Measurements from ENCODE around the gene OSBP. TPM values are rescaled to one million over a fixed set of nuclear protein-coding genes. Genes with fewer than 3 reads are reported as not detected.

Gene OSBP
- polyA plus RNA-seq, 3 donors, result 9.8 to 15.3 (median 11.9) TPM

DNA sequence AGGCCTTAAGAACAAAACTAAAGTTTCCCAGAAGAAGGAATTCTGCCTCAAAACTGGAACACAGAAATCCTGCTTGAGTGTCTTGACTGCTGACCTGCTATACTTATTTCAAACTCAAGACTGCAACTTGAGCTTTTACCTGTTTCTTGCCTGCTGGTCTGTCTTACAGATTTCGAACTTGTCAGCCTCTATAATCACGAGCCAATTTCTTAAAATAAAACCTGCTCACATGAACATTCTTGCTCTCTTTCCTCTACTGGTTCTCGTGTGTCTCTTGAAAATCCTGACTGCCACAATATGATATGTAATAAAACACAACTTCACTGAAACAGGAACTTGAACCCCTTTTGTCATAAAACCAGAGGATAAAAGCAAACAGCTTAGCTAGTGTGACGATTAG is 39.3 kb upstream of the OSBP start:
- H3K9ac ChIP-seq (ENCODE audit: insufficient read depth, low read length, poor library complexity, severe bottlenecking), result no peak overlapping the region
- DNase-seq, result no peak
- peaks cover 26% of the 10 kb centered on the region for H3K79me2 ChIP-seq (ENCODE audit: insufficient read depth, low read length)
- H3K36me3 Mint-ChIP-seq, result peaks cover 86 to 97% of the 10 kb centered on the region in 2 donors
- H3K27me3 Mint-ChIP-seq (ENCODE audit: low read depth in 3 of 3), result no peaks in the 10 kb centered on the region
- peaks cover 94 to 95% of the 10 kb centered on the region in 2 donors for H3K36me3 ChIP-seq (replicated peaks in 1 of 2; ENCODE audit: control insufficient read depth in 1 of 2, insufficient read depth in 2 of 2, low read length in 2 of 2)
- peaks cover 3 to 4% of the 10 kb centered on the region in 2 donors for H3K4me1 ChIP-seq (ENCODE audit: control insufficient read depth in 1 of 2, insufficient read depth in 2 of 2, low read length in 2 of 2)
- no peaks in the 10 kb centered on the region for H3K9me3 Mint-ChIP-seq
- H3K9me3 ChIP-seq (replicated peaks in 1 of 2; ENCODE audit: control insufficient read depth in 1 of 2, insufficient read depth in 1 of 2, low read length in 2 of 2), result no peaks in the 10 kb centered on the region
- TF ChIP-seq, protein P1, sequence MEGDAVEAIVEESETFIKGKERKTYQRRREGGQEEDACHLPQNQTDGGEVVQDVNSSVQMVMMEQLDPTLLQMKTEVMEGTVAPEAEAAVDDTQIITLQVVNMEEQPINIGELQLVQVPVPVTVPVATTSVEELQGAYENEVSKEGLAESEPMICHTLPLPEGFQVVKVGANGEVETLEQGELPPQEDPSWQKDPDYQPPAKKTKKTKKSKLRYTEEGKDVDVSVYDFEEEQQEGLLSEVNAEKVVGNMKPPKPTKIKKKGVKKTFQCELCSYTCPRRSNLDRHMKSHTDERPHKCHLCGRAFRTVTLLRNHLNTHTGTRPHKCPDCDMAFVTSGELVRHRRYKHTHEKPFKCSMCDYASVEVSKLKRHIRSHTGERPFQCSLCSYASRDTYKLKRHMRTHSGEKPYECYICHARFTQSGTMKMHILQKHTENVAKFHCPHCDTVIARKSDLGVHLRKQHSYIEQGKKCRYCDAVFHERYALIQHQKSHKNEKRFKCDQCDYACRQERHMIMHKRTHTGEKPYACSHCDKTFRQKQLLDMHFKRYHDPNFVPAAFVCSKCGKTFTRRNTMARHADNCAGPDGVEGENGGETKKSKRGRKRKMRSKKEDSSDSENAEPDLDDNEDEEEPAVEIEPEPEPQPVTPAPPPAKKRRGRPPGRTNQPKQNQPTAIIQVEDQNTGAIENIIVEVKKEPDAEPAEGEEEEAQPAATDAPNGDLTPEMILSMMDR (IDR thresholded peaks at IDR 0.05), result no peak
- H3K27ac ChIP-seq (ENCODE audit: low read depth in 1 of 2, low read length in 2 of 2), result no peak overlapping the region
- H3K4me1 Mint-ChIP-seq, result no peaks in the 10 kb centered on the region
- no peak overlapping the region for H3K4me3 Mint-ChIP-seq
- H3K4me3 ChIP-seq (replicated peaks in 1 of 3; ENCODE audit: low read depth in 2 of 3, low read length in 3 of 3), result no peak overlapping the region
- WGBS (ENCODE audit: insufficient coverage), result 80% methylated on average over 2 of the region's 4 CpGs
- no peaks in the 10 kb centered on the region for H3K27me3 ChIP-seq (ENCODE audit: control insufficient read depth in 2 of 2, insufficient read depth in 2 of 2, low read length in 2 of 2)
- H2AFZ ChIP-seq (ENCODE audit: insufficient read depth, low read depth, low read length, poor library complexity, severe bottlenecking), result no peak overlapping the region
- H4K20me1 ChIP-seq (ENCODE audit: insufficient read depth, low read length), result peaks cover 79% of the 10 kb centered on the region
- H3K27ac Mint-ChIP-seq, result no peak overlapping the region
- no peak overlapping the region for H3K4me2 ChIP-seq (replicated peaks; ENCODE audit: extremely low read depth, low read length, poor library complexity, severe bottlenecking)
- intact Hi-C loops (cut with micrococcal nuclease), result no loop called here

GRCh38 chr11:59647245-59647980 is 31.8 kb upstream of the OSBP start:
- TF ChIP-seq, protein P1 (IDR thresholded peaks at IDR 0.05), result no peak
- no peak overlapping the region for H3K27ac ChIP-seq (ENCODE audit: low read depth in 1 of 2, low read length in 2 of 2)
- Mint-ChIP-seq H3K27me3 (ENCODE audit: low read depth in 3 of 3) (no peaks in the 10 kb centered on the region), H3K36me3 (peaks cover 91 to 95% of the 10 kb centered on the region in 2 donors), H3K4me1 (no peaks in the 10 kb centered on the region), H3K9me3 (no peaks in the 10 kb centered on the region), H3K4me3 (no peak overlapping the region), H3K27ac (peak overlapping the region in 2 of 7 donors; percentile 12)
- H3K4me2 ChIP-seq (replicated peaks; ENCODE audit: extremely low read depth, low read length, poor library complexity, severe bottlenecking), result no peak overlapping the region
- peaks cover 4% of the 10 kb centered on the region for H3K79me2 ChIP-seq (ENCODE audit: insufficient read depth, low read length)
- H3K36me3 ChIP-seq (replicated peaks in 1 of 2; ENCODE audit: control insufficient read depth in 1 of 2, insufficient read depth in 2 of 2, low read length in 2 of 2), result peaks cover 97 to 100% of the 10 kb centered on the region in 2 donors
- no peak overlapping the region for H3K4me3 ChIP-seq (replicated peaks in 1 of 3; ENCODE audit: low read depth in 2 of 3, low read length in 3 of 3)
- H3K9ac ChIP-seq (ENCODE audit: insufficient read depth, low read length, poor library complexity, severe bottlenecking), result no peak overlapping the region
- H3K4me1 ChIP-seq (ENCODE audit: control insufficient read depth in 1 of 2, insufficient read depth in 2 of 2, low read length in 2 of 2), result no peaks in the 10 kb centered on the region
- intact Hi-C loops (cut with micrococcal nuclease), result no loop called here
- H2AFZ ChIP-seq (ENCODE audit: insufficient read depth, low read depth, low read length, poor library complexity, severe bottlenecking), result no peak overlapping the region
- peaks cover 74% of the 10 kb centered on the region for H4K20me1 ChIP-seq (ENCODE audit: insufficient read depth, low read length)
- no peaks in the 10 kb centered on the region for H3K27me3 ChIP-seq (ENCODE audit: control insufficient read depth in 2 of 2, insufficient read depth in 2 of 2, low read length in 2 of 2)
- H3K9me3 ChIP-seq (replicated peaks in 1 of 2; ENCODE audit: control insufficient read depth in 1 of 2, insufficient read depth in 1 of 2, low read length in 2 of 2), result no peaks in the 10 kb centered on the region
- no peak for DNase-seq
- no CpG with 5 or more reads among the region's 3 CpGs for WGBS (ENCODE audit: insufficient coverage)

All from CD14-positive monocyte (primary cell).